Embryonic facial prominence (tissue), 1 donor: Measurements from ENCODE around the gene SBNO1.
"Not testable (repeated sequence)": the region's sequence is repeated elsewhere in the genome, so short reads cannot be mapped to it uniquely, and the experiment has no call there.

Experiments used
- DNase-seq: peaks from one replicate; pipeline ENCODE4 v3.0.0-alpha.2; 2016; ENCODE audit errors: extremely low spot score

SBNO1 gene

DNA sequence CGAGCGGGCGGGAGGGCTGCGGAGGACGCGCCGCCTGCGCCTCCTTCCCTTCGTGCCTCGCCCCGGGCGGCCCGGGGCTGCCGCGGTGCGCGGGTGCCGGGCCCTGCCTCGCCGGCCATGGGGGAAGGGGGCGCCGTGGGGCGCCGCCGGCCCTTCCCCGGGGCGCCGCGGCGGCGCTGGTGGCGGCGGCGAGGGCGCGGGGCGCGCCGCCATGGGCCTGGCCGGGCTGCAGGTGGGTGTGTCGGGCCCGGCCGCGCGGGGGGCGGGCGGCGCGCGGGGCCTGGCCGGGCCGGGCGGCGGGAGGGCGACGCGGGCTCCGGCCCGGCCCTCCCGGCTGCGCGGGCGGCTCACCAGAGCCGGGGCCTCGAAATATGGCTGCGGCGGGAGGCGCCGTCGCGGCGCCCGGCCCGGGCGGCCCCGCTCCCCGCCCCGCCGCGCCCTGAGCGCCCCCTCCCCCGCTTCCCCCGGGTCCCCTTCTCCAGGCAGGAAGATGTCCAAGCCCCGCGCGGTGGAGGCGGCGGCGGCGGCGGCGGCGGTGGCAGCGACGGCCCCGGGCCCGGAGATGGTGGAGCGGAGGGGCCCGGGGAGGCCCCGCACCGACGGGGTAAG, 24.4 kb upstream of the SBNO1 start:
- DNase-seq = no peak

GRCh38 chr12:123388177-123388950, 23.7 kb upstream of the SBNO1 start:
- peak; percentile 50 for DNase-seq

GRCh38 chr12:123387508-123388176, 23.0 kb upstream of the SBNO1 start:
- DNase-seq = no peak

GRCh38 chr12:123385536-123385935, 20.9 kb upstream of the SBNO1 start:
- DNase-seq = not testable (repeated sequence)

- DNase-seq = no peak
Observed at GRCh38 chr12:123384994-123385376, 20.3 kb upstream of the SBNO1 start.

DNA sequence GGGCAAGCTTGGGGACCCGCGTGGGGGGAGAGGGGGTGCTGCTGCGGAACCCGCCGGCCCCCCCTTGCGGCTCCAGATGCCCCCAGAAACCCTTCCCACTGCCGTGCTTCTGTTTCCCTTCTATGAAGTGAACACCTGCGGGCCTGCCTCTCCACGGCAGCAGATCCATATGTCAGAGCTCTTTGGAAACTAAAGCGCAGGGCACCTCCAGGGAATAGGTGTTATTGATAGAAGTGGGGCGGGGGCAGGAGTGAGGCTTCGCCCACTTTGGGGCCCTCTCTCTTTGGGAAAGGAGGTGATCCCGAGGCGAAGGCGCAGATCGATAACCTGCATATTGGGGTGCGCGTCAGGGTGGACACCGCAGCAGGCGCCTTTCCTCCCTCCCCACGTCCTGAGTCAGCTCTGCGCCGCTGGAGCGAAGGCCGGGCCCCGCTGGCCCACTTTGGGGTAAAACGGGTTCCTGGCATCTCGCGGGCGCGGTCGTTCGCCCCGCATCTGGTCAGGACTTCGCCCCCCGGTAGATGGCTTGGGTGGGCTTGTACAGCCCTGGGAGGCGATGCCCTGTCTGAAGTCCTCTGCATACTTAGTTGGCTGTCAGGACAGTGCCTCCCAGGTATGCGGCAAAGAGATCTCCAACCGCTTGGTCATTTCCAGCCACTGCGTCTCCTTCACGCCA, 19.8 kb upstream of the SBNO1 start:
- no peak for DNase-seq

DNA sequence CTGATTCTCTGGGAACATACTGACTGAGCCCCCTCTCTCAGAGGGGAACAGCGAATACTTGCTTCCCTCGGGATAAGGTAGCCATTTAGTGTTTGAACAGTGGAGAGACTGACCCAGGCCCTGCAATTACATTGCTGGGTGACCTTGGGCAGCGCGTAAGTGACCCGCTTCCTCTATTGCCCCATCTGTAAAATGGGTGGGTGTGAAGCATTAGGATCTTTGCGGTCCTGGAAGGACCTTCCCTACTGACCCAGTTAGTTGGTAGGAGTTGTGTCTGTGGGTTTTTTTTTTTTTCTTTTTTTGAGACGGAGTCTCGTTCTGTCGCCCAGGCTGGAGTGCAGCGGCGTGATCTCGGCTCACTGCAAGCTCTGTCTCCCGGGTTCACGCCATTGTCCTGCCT, 18.0 kb upstream of the SBNO1 start:
- DNase-seq = no peak

GRCh38 chr12:123379391-123379790, 14.7 kb upstream of the SBNO1 start:
- no peak for DNase-seq

DNA sequence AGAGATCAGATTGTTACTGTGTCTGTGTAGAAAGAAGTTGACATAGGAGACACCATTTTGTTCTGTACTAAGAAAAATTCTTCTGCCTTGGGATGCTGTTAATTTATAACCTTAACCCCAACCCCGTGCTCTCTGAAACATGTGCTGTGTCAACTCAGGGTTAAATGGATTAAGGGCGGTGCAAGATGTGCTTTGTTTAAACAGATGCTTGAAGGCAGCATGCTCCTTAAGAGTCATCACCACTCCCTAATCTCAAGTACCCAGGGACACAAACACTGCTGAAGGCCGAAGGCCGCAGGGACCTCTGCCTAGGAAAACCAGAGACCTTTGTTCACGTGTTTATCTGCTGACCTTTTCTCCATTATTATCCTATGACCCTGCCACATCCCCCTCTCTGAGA, 7.8 kb upstream of the SBNO1 start:
- DNase-seq = not testable (repeated sequence)

- not testable (repeated sequence) for DNase-seq
Observed at GRCh38 chr12:123371667-123372368, 7.2 kb upstream of the SBNO1 start.

GRCh38 chr12:123369229-123369628, 4.6 kb upstream of the SBNO1 start:
- no peak for DNase-seq

GRCh38 chr12:123368431-123368830, 3.8 kb upstream of the SBNO1 start:
- DNase-seq = not testable (repeated sequence)

GRCh38 chr12:123367511-123367910, 2.9 kb upstream of the SBNO1 start:
- DNase-seq = no peak

DNA sequence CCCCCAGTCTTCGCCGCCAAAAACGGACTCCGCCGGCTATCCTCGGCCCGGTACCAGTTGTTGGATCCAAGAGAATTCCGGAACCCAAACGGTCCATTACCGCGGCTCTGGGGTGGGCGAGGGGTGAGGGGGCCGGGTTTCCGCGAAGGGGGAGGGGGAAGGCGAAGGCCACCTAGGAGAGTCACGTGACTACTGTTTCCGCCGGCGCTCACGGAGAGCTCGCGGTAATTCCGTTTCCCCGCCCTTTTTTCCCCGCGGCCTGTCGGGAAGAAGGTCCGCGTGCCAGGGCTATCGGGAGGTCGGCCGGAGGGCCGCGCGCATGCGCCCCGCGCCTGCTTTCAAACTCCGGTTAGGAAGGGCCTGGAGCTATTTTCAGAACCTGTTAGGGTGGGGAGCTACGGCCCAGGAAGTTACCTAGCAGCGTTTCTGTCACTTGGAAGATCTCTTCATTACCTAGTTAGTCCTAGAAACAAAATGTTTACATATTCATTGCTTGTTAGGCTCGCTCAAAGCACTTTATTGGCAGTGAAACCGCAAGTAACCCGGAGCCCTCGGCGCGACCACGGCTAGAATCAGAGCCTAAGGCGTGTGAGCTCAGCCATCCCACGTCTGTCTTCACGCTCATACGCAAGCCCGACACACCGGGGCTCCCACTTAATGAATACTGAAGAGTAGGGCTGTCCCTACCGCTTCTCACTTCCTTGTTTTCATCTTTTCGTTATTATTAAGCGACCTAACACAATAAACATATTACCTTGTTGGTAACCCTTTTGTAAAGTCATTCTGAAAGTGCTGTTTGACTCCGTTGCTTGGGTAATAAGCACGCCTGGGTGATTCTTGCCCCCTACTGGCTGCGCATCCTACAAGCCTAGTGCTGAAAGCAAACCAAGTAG, 624 bp upstream of the SBNO1 start:
- peak; percentile 98 for DNase-seq

GRCh38 chr12:123363740-123364531, 711 bp downstream of the SBNO1 start:
- no peak for DNase-seq

DNA sequence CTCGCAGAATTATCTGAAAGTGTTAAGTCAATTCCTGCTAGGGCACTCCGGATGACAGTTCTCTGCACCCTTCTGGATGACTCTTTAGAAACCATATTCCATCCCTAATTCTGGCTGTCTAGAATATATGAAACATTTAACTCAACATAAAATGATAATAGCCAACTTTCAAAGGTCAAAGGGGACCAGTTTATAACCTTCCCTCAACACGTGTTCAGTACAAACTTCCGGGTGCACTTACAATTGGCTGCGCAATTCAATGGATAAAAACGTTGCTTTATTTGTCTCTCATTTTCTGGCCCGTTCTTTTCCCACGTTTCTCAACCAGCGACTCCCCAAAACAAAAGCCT, 1.3 kb downstream of the SBNO1 start:
- no peak for DNase-seq

DNA sequence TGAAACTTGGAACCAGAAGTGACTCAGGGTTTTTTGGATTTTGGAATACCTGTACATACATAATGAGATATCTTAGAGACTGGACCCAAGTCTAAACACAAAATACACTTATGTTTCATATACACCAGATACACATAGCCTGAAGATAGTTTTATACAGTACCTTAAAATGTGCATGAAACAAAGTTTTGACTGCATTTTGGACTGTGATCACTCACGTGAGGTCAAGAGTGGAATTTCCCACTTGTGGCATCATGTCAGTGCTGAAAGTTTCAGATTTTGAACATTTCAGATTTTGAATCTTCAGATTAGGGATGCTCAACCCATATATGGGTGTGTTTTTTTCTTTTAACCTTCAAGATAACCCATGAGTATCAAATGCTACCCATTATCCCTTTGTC, 6.6 kb downstream of the SBNO1 start:
- no peak for DNase-seq

DNA sequence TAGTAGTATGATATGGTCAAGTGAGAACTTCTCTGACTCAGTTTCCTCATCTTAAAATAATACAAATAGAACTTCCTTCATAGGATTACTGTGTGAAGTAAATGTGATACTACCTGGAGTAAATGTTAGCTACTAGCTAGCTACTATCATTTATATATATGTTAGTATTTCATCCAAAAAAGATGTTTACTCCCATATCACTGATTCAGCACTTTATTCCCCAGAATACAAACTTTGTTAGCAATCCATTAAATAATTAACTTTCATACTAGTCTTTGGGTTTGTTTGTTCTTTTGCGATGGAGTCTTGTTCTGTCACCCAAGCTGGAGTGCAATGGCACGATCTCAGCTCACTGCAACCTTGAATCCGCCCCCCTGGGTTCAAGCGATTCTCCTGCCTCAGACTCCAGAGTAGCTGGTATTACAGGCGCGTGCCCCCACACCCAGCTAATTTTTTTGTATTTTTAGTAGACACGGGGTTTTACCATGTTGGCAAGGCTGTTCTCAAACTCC, 8.4 kb downstream of the SBNO1 start:
- DNase-seq = no peak

GRCh38 chr12:123354600-123354999, 10.0 kb downstream of the SBNO1 start:
- no peak for DNase-seq

- DNase-seq = no peak
Observed at GRCh38 chr12:123351349-123351748, 13.3 kb downstream of the SBNO1 start.
